K562 (cell line): ENCODE data around the gene OGFR. TPM values are rescaled to one million over a fixed set of nuclear protein-coding genes. Genes with fewer than 3 reads are reported as not detected.
A peak's percentile ranks its signal among the peaks of the same experiment; 100 is the strongest.

Source experiments
- MYC ChIP-seq, 2 experiments: fragments of 250-450 bp in 1 of 2; sonication (Bioruptor Pico) in 1 of 2; IDR thresholded peaks; 2 replicates each; pipeline versions ENCODE4 v1.5.1 to v1.6.1; 2012 to 2021; ENCODE audit warnings: low read depth in 2 of 2, borderline replicate concordance in 1 of 2, improper control_type of control experiment in 1 of 2, low read length in 1 of 2, mild to moderate bottlenecking in 1 of 2, moderate library complexity in 1 of 2
- NONO ChIP-seq, 2 experiments: fragments of 200-400 bp in 1 of 2; fragments of 450-650 bp in 1 of 2; formaldehyde crosslinking in 1 of 2; IDR thresholded peaks; 2 replicates each; pipeline ENCODE4 v1.6.1; 2017; ENCODE audit warnings: low read depth in 2 of 2, mild to moderate bottlenecking in 2 of 2, moderate library complexity in 2 of 2, low read length in 1 of 2
- POLR2G ChIP-seq: fragments of 200-400 bp; formaldehyde crosslinking; IDR thresholded peaks from 2 replicates; pipeline ENCODE4 v1.6.1; 2017; ENCODE audit warnings: low read depth, mild to moderate bottlenecking, antibody characterized with exemption, low read length, moderate library complexity
- polyA plus RNA-seq, 8 experiments: library from polyadenylated mRNA; depleted of rRNA in 4 of 8; stranded (reverse) in 5 of 8; unstranded in 3 of 8; fragments of >200 nt; fragmentation: Nextera tagmentation in 2 of 8; fragmentation: Illumina TruSeq in 1 of 8; extraction: Ambion mirVana in 2 of 8; extraction: Trizol in 1 of 8; gene quantifications; 2 replicates each; pipeline versions ENCODE4 v1.2.1 to v1.2.3, GENCODE V29; 2011 to 2014; ENCODE audit warnings: inconsistent platforms in 1 of 8, missing spikeins in 1 of 8
- total RNA-seq, 7 experiments: library from RNA; depleted of rRNA in 6 of 7; stranded (reverse); fragments of >200 nt in 6 of 7; fragmentation: Illumina TruSeq in 2 of 7; extraction: Trizol in 2 of 7; gene quantifications; 2 replicates each; pipeline versions ENCODE4 v1.2.1 to v1.2.3, GENCODE V29; 2011 to 2021; ENCODE audit warnings: low replicate concordance in 1 of 7
- TF ChIP-seq, protein P1 (sequence below), 2 experiments: fragments of 200-800 bp in 1 of 2; sonication (Bioruptor generic) in 1 of 2; sonication (generic) in 1 of 2; formaldehyde crosslinking in 1 of 2; IDR thresholded peaks in 1 of 2; conservative IDR thresholded peaks in 1 of 2; 2 replicates each; pipeline versions ENCODE4 v1.5.0 to v1.6.1; 2016 to 2020; ENCODE audit warnings: missing compliant biosample characterization in 1 of 2, missing genetic modification characterization in 1 of 2, missing genetic modification reagents in 1 of 2

Gene OGFR
- total and polyA plus RNA-seq, 9 of the 15 experiments (the other 6 are each of a cell fraction or from before 2014, with no cell fraction given), result 0.39 to 56.3 (median 17.5) TPM

DNA sequence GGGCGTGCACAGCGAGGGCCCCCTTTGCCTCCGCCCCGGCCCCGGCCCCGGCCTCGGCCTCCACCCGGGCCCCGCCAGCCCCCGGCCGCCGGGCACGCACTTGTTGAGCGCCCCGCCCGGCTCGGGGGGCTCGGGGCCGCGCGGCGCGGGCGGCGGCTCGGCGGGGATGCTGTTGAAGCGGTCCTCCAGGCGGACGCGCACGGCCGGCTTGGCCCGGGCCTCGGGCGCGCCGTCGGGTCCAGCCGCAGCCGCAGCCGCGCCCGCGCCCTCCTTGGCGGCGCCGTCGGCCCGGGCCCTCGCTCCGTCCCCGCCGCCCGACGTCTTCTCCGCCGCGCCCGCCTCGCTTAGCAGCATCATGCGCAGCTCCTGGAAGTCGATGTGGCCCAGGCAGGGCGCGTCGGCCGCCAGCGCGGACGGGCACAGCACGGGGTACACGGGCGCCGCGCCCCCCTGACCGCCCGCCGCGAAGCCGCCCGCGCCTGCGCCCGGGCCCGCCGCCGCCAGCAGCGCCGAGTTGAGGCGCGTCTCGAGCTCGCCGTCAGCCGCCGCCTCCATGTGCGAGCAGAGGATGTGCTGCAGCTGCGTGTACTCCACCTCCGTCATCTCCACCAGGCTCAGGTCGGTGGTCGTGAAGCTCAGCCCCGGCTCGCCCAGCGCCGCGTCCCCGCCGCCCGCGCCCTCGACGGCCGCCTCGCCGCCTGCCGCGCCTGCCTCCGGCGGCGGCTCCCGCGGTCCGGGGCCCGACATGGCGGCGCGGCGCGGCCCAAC is 56.5 kb downstream of the OGFR start (continued):
- TF ChIP-seq, protein P1, sequence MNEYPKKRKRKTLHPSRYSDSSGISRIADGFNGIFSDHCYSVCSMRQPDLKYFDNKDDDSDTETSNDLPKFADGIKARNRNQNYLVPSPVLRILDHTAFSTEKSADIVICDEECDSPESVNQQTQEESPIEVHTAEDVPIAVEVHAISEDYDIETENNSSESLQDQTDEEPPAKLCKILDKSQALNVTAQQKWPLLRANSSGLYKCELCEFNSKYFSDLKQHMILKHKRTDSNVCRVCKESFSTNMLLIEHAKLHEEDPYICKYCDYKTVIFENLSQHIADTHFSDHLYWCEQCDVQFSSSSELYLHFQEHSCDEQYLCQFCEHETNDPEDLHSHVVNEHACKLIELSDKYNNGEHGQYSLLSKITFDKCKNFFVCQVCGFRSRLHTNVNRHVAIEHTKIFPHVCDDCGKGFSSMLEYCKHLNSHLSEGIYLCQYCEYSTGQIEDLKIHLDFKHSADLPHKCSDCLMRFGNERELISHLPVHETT (CRISPR knock-in tag; conservative IDR thresholded peaks at IDR 0.05 in 1 of 2, IDR thresholded peaks at IDR 0.05 in 1 of 2), result 0 out of 4 replicates have a peak, but pooled peaks of 1 of the 2 experiments have one; percentile 11
- 0 out of 2 replicates have a peak, but pooled peaks have one; percentile 35 for TF ChIP-seq MYC (IDR thresholded peaks at IDR 0.05; ENCODE audit: low read depth, low read length)
- TF ChIP-seq MYC (CRISPR knock-in tag; IDR thresholded peaks at IDR 0.05; ENCODE audit: borderline replicate concordance, low read depth), result no peak
- TF ChIP-seq POLR2G, result peak; percentile 37; the same call in 1 of the 2 replicates
- TF ChIP-seq NONO (IDR thresholded peaks at IDR 0.05; ENCODE audit: low read depth in 2 of 2, low read length in 1 of 2), result 0 out of 4 replicates have a peak, but pooled peaks of 1 of the 2 experiments have one; percentile 23
- TF ChIP-seq, all 486 proteins: peak for 16
